H1 (cell line): ENCODE data around the gene RRBP1. TPM values are rescaled to one million over a fixed set of nuclear protein-coding genes. Genes with fewer than 3 reads are reported as not detected.

Experiments
- EZH2 ChIP-seq: fragments of 200-600 bp; sonication (generic); IDR thresholded peaks from 2 replicates; pipeline ENCODE4 v1.7.1; 2012; ENCODE audit warnings: low read depth, mild to moderate bottlenecking, moderate library complexity, low read length, inconsistent platforms; ENCODE audit not compliant: severe bottlenecking
- RFX5 ChIP-seq: IDR thresholded peaks from 2 replicates; pipeline ENCODE4 v1.6.1; 2011; ENCODE audit warnings: low read depth, low read length, improper control_type of control experiment, borderline replicate concordance
- RNF2 ChIP-seq: fragments of 200-900, 300-1000 bp; sonication (generic); IDR thresholded peaks from 2 replicates; pipeline ENCODE4 v1.7.1; 2016; ENCODE audit warnings: borderline replicate concordance, low read depth, mild to moderate bottlenecking, antibody characterized with exemption, low read length; ENCODE audit not compliant: poor library complexity, severe bottlenecking; ENCODE audit errors: missing control alignments
- SIRT6 ChIP-seq: IDR thresholded peaks from one replicate; pipeline ENCODE4 v1.7.1; 2012; ENCODE audit warnings: low read length, inconsistent platforms
- SUZ12 ChIP-seq: fragments of 200-600 bp; sonication (generic); IDR thresholded peaks from 2 replicates; pipeline ENCODE4 v1.6.1; 2012; ENCODE audit warnings: mild to moderate bottlenecking, inconsistent platforms, low read length, moderate library complexity, mixed read lengths
- YY1 ChIP-seq: IDR thresholded peaks from 2 replicates; pipeline ENCODE4 v1.6.1; 2011; ENCODE audit warnings: low read depth, mild to moderate bottlenecking, low read length
- polyA plus RNA-seq, 7 experiments: library from polyadenylated mRNA; depleted of rRNA in 3 of 7; stranded (reverse) in 5 of 7; unstranded in 2 of 7; fragments of >200 nt in 5 of 7; fragments of 200-250 nt in 2 of 7; gene quantifications; 1 replicate in 5 of 7; 2 replicates in 1 of 7; 4 replicates in 1 of 7; pipeline versions ENCODE4 v1.2.1 to v1.2.3, GENCODE V29; 2011 to 2013; ENCODE audit warnings: missing spikeins in 2 of 7, mixed read lengths in 2 of 7
- total RNA-seq: library from RNA; stranded (reverse); fragmentation: NEBNext Ultra II Directional; extraction: Animal tissue kit (Norgen Biotek cat#: 25700); gene quantifications from 2 replicates; pipeline ENCODE4 v1.2.1, GENCODE V29; 2021
- TF ChIP-seq, protein P1 (sequence below), 3 experiments: IDR thresholded peaks; 1 replicate in 2 of 3; 2 replicates in 1 of 3; pipeline versions ENCODE4 v1.5.1 to v1.6.1; 2011; ENCODE audit warnings: low read length in 3 of 3, mild to moderate bottlenecking in 3 of 3, inconsistent platforms in 2 of 3, low read depth in 1 of 3, moderate library complexity in 1 of 3; ENCODE audit not compliant: insufficient read depth in 1 of 3; ENCODE audit errors: control extremely low read depth in 1 of 3

The RRBP1 gene
- total and polyA plus RNA-seq, 2 of the 8 experiments (the other 6 are each of a cell fraction or from before 2014, with no cell fraction given): 15.9 to 157 TPM

DNA sequence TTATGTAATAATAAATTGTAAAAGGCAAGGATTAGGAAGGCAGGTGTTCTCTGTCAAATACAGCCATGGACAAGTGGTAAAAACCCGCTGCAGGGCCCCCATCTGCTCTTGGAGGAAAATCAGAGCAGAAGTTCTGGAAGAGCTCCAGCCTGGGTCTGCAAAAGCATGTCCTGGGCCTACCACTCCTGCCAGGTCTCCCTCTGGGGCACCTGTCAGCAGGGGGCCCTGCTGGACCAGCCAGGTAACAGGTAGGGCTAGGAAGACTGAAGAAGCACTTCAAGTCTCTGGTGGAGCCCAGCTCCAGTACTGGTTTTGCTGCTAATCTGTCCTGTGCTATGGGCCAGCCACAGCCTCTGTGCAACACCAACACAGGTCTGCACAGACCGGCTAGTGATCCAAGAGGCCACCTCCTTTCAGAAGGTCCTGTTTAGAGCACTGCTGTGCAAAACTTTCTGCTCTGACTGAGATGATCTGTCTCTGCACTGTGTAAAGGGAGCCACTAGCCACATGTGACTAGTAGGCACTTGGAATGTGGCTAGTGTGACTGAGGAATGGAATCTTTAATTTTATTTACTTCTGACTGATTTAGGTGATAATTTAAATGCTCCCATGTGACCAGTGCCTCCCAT lies 30.2 kb downstream of the RRBP1 start (continued):
- no peak for TF ChIP-seq YY1
- no peak for TF ChIP-seq SIRT6
- no peak for TF ChIP-seq RFX5
- TF ChIP-seq, protein P1, sequence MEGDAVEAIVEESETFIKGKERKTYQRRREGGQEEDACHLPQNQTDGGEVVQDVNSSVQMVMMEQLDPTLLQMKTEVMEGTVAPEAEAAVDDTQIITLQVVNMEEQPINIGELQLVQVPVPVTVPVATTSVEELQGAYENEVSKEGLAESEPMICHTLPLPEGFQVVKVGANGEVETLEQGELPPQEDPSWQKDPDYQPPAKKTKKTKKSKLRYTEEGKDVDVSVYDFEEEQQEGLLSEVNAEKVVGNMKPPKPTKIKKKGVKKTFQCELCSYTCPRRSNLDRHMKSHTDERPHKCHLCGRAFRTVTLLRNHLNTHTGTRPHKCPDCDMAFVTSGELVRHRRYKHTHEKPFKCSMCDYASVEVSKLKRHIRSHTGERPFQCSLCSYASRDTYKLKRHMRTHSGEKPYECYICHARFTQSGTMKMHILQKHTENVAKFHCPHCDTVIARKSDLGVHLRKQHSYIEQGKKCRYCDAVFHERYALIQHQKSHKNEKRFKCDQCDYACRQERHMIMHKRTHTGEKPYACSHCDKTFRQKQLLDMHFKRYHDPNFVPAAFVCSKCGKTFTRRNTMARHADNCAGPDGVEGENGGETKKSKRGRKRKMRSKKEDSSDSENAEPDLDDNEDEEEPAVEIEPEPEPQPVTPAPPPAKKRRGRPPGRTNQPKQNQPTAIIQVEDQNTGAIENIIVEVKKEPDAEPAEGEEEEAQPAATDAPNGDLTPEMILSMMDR (IDR thresholded peaks at IDR 0.05; ENCODE audit: control extremely low read depth in 1 of 3, insufficient read depth in 1 of 3, low read depth in 1 of 3, low read length in 3 of 3): no peak
- TF ChIP-seq RNF2: no peak
- no peak for TF ChIP-seq EZH2
- TF ChIP-seq SUZ12: no peak
- TF ChIP-seq, all 59 proteins: peak for 0
